ENCODE data around the gene CEP112. TPM values are rescaled to one million over a fixed set of nuclear protein-coding genes. Genes with fewer than 3 reads are reported as not detected.

Gene CEP112
- total and polyA plus RNA-seq, 2 of the 13 experiments (the other 11 are each of a cell fraction or from before 2014, with no cell fraction given): 1.2 to 3.4 TPM

DNA sequence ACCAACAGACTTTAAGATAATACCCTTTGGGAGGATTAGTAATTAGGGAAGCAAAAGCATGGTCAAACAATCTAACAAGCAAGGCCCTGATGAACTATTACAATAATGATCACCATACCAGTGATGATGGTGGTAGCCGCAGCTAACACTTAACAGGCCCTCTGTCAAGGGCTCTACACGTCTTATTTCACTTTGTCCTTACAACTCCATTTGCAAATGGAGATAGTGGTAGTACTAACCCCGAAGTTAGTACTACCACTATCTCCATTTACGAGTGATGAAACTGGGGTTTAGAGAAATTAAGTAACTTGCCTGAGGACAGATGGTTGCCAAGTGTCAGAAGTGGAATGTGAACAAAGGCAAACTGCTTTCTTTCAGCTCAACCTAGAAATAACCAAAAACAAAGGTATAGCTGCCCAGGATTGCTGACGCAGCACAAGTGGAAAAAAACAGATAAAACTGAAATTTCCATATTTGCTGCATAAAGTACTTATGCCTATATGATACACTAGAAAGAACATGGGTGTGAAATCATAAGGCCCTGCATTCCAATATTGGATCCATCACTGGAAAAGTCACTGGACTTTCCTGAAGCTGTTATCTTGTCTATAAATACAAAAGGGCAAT, 24.6 kb downstream of the CEP112 start:
- FAIRE-seq (no peak), ATAC-seq (no peak), DNase-seq (ENCODE audit: low spot score) (no peak)
- in situ Hi-C loops (cut with HindIII; ENCODE audit: extremely low pct_ligation_motif_present, low pct_unique_long_range_greater_than_20kb) (loop anchor here (5.0 to 25.0 kb wide), 4 partner anchors 630 to 935 kb away; no protein-coding TSS in a partner anchor), intact Hi-C loops (cut with micrococcal nuclease; ENCODE audit: unreplicated experiment) (no loop called here)
- no peaks in the 10 kb centered on the region for H3K9me3 ChIP-seq (ENCODE audit: low read length)
- no peaks in the 10 kb centered on the region for H3K79me2 ChIP-seq (ENCODE audit: insufficient read depth, low read length)
- no peaks in the 10 kb centered on the region for H3K4me1 ChIP-seq (ENCODE audit: insufficient read depth, low read length)
- H3K9ac ChIP-seq (ENCODE audit: insufficient read depth, low read depth, low read length): no peak overlapping the region
- H2AFZ ChIP-seq (ENCODE audit: low read length): no peak overlapping the region
- no peak overlapping the region for H3K4me2 ChIP-seq (ENCODE audit: low read depth, low read length)
- no peaks in the 10 kb centered on the region for H3K27me3 ChIP-seq (ENCODE audit: control insufficient read depth in 1 of 2, insufficient read depth in 2 of 2, low read length in 2 of 2)
- POLR2A ChIA-PET: no interaction called here
- no peaks in the 10 kb centered on the region for H3K36me3 ChIP-seq (replicated peaks in 1 of 2; ENCODE audit: control insufficient read depth in 1 of 2, insufficient read depth in 2 of 2, low read length in 2 of 2)
- no TSS peak for BruUV-seq (replicated peaks)
- 63% methylated on average over 5 of the region's 5 CpGs for WGBS (ENCODE audit: low lambda C conversion rate)
- H3K4me3 ChIP-seq (replicated peaks in 1 of 3; ENCODE audit: insufficient read depth in 1 of 3, low read depth in 2 of 3, low read length in 3 of 3): no peak overlapping the region
- CTCF ChIA-PET (ENCODE audit: low intra/inter-chr PET ratio, low total read pairs): no interaction called here
- TF ChIP-seq ZNF160 (CRISPR knock-in tag; IDR thresholded peaks at IDR 0.05) (no peak), MAFK (conservative IDR thresholded peaks at IDR 0.05 in 1 of 2, IDR thresholded peaks at IDR 0.05 in 1 of 2; ENCODE audit: low read length in 2 of 2) (peak; percentile 90 to 95), MAFF (IDR thresholded peaks at IDR 0.05; ENCODE audit: low read depth, low read length) (peak; percentile 91), RORA (CRISPR knock-in tag; IDR thresholded peaks at IDR 0.05) (no peak)
- TF ChIP-seq, protein P1, sequence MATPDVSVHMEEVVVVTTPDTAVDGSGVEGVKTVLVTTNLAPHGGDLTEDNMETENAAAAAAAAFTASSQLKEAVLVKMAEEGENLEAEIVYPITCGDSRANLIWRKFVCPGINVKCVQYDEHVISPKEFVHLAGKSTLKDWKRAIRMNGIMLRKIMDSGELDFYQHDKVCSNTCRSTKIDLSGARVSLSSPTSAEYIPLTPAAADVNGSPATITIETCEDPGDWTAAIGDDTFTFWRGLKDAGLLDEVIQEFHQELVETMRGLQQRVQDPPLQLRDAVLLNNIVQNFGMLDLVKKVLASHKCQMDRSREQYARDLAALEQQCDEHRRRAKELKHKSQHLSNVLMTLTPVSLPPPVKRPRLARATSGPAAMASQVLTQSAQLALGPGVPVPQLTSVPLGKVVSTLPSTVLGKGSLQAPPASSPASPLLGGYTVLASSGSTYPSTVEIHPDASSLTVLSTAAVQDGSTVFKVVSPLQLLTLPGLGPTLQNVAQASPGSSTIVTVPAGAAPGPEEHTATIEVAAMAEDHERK (CRISPR knock-in tag; IDR thresholded peaks at IDR 0.05; ENCODE audit: low read depth): no peak
- TF ChIP-seq, protein P2, sequence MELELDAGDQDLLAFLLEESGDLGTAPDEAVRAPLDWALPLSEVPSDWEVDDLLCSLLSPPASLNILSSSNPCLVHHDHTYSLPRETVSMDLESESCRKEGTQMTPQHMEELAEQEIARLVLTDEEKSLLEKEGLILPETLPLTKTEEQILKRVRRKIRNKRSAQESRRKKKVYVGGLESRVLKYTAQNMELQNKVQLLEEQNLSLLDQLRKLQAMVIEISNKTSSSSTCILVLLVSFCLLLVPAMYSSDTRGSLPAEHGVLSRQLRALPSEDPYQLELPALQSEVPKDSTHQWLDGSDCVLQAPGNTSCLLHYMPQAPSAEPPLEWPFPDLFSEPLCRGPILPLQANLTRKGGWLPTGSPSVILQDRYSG (CRISPR knock-in tag; IDR thresholded peaks at IDR 0.05): no peak
- no peak overlapping the region for H3K27ac ChIP-seq (ENCODE audit: extremely low read length, insufficient read depth, low read length)
- H4K20me1 ChIP-seq (ENCODE audit: insufficient read depth, low read length): no peaks in the 10 kb centered on the region

Data from HepG2 (cell line).